GM19043 (cell line): Measurements from ENCODE around the gene BMP8A.
"Not testable (repeated sequence)": the region's sequence is repeated elsewhere in the genome, so short reads cannot be mapped to it uniquely, and the experiment has no call there.

Source experiments
- ATAC-seq: cut with Tn5 transposase; IDR thresholded peaks from one replicate; pipeline ENCODE4 v1.9.1; 2021; ENCODE audit warnings: low read depth; ENCODE audit not compliant: unreplicated experiment

BMP8A gene

GRCh38 chr1:39525366-39526165, 34.1 kb downstream of the BMP8A start:
- peak; percentile 93 for ATAC-seq

GRCh38 chr1:39526466-39527189, 35.2 kb downstream of the BMP8A start:
- ATAC-seq, result no peak

DNA sequence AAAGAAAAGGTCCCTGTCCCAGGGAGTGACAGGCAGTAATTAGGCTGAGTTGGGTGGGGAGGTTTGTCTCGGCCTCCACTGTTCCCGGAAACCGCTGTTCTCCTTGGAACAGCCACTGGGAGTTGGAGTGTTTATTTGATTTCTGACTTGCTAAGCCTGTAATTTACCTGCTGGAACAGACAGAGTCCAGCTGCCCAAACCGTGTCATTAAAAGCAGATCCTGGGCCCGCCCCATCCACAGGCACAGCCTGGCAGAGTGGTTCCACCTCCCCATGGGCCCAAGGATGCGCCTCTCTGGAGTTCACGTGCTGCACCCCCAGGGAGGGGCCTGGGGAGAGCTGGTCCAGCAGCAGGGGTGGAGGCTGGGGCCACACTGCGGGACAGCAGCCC, 35.7 kb downstream of the BMP8A start:
- ATAC-seq, result not testable (repeated sequence)

- no peak for ATAC-seq
Observed at GRCh38 chr1:39528082-39528481, 36.6 kb downstream of the BMP8A start.

GRCh38 chr1:39529901-39530535, 38.6 kb downstream of the BMP8A start:
- ATAC-seq, result no peak

DNA sequence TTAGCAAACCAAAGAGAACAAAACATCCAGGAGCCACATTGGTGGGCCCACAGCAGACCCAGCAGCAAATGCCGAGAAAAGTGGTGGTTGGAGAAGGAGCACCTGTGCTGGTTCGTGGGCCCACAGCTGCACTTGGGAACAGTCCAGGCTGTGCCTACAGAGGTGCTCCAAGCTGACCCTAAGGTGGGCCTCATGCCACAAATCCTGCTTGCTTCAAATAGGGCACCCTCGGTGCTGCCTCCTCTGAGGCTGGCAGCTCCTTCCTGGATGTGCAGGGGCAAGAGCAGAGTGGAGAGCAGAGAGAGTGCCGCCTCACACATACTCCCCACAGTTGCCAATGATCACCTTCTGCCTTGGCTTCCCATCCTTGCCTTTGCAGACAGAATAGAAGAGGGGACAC, 40.1 kb downstream of the BMP8A start:
- no peak for ATAC-seq

DNA sequence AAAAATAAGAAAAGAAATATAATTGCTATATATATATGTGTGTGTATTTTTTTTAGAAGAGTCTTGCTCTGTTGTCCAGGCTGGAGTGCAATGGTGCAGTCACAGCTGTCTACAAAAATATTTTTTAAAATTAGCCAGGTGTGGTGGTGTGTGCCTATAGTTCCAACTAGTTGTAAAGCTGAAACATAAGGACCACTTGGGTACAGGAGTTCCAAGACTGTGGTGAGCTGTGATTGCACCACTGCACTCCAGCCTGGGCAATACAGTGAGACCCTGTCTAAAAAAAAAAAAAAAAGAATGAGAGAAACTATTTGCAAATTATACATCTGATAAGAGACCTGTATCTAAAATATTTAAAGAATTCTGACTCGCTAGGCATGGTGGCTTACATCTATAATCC, 42.0 kb downstream of the BMP8A start:
- ATAC-seq, result no peak

DNA sequence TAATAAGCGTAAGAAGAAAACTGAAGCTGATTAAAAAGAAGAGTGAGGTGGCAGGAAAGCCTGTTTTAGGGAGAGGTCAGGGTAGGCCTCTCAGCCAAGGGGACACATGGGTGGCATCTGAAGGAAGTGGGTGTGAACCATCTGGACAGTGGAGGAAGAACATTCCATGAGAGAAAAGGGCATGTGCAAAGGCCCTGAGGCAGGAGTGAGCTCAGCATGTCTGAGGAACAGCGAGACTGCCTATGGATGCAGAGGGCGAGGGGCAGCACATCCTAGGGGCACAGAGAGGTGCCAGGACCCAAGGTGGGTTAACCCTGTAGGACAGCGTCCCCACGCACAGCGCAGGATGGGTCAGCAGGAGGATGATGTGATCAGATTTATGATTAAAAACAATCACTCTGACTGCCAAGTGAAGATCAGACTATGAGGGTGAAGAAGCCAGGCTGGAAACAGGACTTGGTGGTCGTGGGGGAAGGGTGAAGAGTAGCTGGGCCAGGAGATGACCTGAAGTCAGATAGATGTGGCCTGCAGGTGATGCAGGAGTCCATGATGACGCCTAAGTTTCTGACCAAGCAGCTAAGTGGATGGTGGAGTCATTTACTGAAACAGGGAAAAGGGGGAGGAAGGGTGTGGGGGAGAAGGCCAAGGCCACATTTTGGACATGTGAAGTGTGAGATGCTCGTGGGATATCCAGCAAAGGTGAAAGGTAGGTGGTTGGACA, 47.3 kb downstream of the BMP8A start:
- no peak for ATAC-seq

DNA sequence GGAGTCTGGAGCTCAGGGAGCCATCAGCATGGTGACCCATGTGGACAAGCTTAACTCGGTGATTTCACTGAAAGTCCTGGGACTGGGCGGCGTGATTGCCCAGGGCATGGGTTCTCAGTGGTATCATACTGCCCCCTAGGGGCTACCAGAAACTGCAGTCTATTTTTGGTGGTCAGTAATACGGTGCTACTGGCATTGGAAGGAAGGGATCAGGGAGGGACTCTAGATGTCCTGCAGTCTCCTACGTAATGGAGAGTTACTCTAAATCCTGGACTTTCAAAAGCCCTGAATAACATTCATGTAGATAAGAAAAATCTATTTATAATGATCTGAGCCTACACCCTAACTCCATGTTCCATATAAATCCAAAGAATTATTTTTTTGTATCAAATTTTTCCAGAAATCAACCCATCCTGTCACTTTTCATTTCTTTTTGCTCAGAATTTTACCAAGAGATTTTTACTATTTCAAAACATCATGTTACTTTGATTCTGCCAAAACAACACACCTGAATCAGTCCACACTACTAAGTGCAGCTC, 47.9 kb downstream of the BMP8A start:
- ATAC-seq, result no peak

DNA sequence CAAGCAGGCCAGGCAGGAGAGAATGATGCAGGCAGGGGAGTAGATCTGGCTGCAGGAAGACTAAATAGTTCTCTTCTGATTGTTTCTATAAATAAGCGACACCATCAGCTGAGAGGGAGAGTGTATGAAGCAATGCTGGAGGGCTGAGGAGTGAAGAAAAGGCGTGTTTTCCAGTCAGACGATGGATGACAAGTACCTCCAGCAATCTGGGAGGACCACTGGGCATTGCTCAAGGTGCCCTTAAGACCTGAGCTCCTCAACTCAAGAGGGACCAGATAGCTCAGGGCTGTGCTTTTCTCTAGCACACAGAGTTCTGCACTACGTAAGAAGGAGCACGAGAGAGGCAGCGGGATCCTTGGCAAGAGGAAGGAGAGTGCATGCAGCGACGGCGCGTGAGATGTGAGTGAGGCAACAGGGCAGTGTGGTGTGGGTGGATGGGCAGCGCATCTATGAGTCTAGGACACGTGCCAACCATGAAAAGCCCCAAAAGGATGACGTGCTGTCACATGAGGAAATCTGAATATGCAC, 49.1 kb downstream of the BMP8A start:
- ATAC-seq, result no peak

- ATAC-seq, result no peak
Observed at GRCh38 chr1:39542924-39543323, 51.5 kb downstream of the BMP8A start.

DNA sequence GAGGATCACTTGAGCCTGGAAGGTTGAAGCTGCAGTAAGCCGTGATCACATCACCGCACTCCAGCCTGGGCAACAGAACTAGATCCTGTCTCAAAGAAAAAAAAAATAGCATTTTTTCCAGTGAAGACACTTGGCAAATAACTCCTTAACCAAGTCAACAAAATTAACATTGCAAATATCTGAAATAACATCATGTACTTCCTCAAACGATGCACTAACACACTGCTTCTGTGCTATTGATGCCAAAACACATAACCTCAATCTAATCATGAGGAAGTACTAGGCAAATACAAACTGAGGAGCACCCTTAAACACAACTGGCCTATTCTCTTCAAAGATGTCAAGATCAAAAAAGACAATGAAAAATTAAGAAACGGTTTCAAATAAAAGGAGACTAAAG, 52.9 kb downstream of the BMP8A start:
- ATAC-seq, result no peak

DNA sequence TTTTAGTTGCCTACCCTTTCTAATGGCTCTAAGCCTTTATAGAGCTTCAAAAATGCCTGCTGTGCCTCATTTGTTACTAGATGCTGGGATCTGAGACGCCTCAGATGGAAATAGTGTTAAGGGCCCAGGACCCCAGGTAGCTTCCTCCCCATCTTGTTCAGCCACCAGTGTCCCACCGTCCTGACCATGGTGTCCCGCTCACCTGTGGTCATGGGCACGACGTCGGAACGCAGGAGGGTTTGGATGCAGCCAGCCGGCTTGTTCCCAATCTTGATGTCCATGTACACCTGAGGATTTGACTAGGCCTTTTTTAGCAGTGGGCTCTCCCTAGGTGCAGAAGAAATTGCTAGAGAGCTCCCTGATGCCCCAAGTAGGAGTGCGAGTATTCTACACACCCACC, 54.1 kb downstream of the BMP8A start:
- no peak for ATAC-seq

DNA sequence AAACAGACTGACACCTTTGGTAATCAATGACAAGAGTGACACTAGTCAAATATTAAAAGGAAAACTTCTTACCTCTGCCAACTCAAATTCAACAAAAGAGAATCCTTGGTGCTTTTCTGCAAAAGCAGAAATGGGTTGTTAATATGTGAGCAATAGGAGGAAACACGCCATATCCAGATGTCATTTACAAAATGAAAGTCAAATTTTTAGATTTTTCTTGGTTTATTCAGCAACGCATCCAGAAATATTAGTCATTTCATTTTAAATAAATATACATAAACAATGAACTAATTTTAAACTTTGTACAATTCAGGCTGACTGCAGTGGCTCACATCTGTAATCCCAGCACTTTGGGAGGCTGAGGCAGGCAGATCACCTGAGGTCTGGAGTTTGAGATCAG, 62.8 kb downstream of the BMP8A start:
- ATAC-seq, result no peak

GRCh38 chr1:39561279-39561678, 69.8 kb downstream of the BMP8A start:
- ATAC-seq, result no peak

- no peak for ATAC-seq
Observed at GRCh38 chr1:39562886-39563285, 71.5 kb downstream of the BMP8A start.

GRCh38 chr1:39563669-39564068, 72.2 kb downstream of the BMP8A start:
- no peak for ATAC-seq

DNA sequence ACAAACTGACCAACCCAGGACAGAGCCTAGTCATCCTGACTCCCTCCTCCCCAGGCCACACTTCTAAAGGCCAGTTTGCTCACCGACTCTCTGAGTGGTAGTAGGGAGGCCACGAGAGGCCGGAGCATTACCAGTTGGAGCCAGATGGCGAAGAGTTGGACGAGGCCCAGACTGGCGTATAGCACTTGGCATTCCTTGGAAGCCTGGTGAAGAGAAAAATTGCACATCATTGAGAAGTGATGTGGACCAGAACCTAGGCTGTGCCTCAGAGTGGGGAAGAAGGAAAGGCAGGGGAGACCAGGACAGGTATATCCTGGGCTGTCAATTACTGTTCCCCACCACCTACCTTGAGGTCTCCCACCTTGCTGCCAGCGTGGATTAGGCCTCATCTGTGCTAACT, 72.9 kb downstream of the BMP8A start:
- ATAC-seq, result no peak

DNA sequence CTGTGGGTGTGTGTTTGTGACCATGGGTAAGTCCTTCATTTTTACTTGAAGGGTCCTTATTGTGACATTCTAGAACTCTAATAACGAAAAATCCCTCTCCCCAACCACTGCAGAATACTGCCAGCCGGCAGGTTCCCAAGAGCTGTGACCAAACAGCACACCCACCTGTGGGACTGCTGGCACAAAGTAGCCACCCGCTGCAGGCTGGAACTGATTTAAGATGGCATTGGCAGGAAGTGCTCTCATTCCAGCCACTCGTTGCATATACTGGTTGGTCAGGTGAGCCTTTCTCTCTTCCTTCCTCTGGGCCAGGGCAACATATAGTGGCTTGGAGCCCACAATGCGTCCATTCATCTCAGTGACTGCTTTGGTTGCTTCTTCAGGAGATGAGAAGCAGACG, 73.5 kb downstream of the BMP8A start:
- no peak for ATAC-seq

GRCh38 chr1:39566441-39567137, 75.2 kb downstream of the BMP8A start:
- ATAC-seq, result no peak
